Stimulated activated CD4-positive, alpha-beta T cell treated with anti-CD3 and anti-CD28 coated beads, Interleukin-1b, Interleukin-23, amount 100 ng/mL, for 24 hours (primary cell): ENCODE results near the gene CLEC3B.
"Not testable (repeated sequence)": the region's sequence is repeated elsewhere in the genome, so short reads cannot be mapped to it uniquely, and the experiment has no call there.

Experiments used
- DNase-seq, 4 experiments: peaks; one replicate each; pipeline ENCODE4 v3.0.0-alpha.2; 2020; ENCODE audit warnings: low read depth in 4 of 4, low spot score in 1 of 4

Gene CLEC3B

GRCh38 chr3:45066109-45066801 is 40.2 kb downstream of the CLEC3B start:
- DNase-seq, result no peak

- DNase-seq, result no peak
These were observed 41.4 kb downstream of the CLEC3B start for GRCh38 chr3:45067486-45067885.

- DNase-seq, result no peak
These were observed 41.8 kb downstream of the CLEC3B start for GRCh38 chr3:45067941-45068340.

GRCh38 chr3:45071075-45071474 is 45.0 kb downstream of the CLEC3B start:
- no peak for DNase-seq

- no peak for DNase-seq
These were observed 49.9 kb downstream of the CLEC3B start for GRCh38 chr3:45075821-45076625.

- not testable (repeated sequence) for DNase-seq
These were observed 52.2 kb downstream of the CLEC3B start for GRCh38 chr3:45078256-45078655.

GRCh38 chr3:45078910-45079522 is 52.9 kb downstream of the CLEC3B start:
- no peak for DNase-seq

- DNase-seq, result no peak
These were observed 53.6 kb downstream of the CLEC3B start for GRCh38 chr3:45079715-45080114.

- DNase-seq, result no peak
These were observed 54.7 kb downstream of the CLEC3B start for GRCh38 chr3:45080824-45081223.

GRCh38 chr3:45081506-45082141 is 55.5 kb downstream of the CLEC3B start:
- DNase-seq, result no peak

GRCh38 chr3:45082142-45082538 is 56.0 kb downstream of the CLEC3B start:
- DNase-seq, result no peak

- no peak for DNase-seq
These were observed 56.9 kb downstream of the CLEC3B start for GRCh38 chr3:45083023-45083422.

GRCh38 chr3:45084361-45084760 is 58.3 kb downstream of the CLEC3B start:
- no peak for DNase-seq

- no peak for DNase-seq
These were observed 59.0 kb downstream of the CLEC3B start for GRCh38 chr3:45084820-45085816.
